Fibroblast of villous mesenchyme (primary cell): ENCODE data around the gene ENO4. TPM values are rescaled to one million over a fixed set of nuclear protein-coding genes. Genes with fewer than 3 reads are reported as not detected.

Experiments used
- DNase-seq: peaks from one replicate; pipeline ENCODE4 v3.0.0-alpha.2; 2010; ENCODE audit warnings: low read depth
- H3K4me3 ChIP-seq: 2 replicates; pipeline ENCODE4 v1.5.1; 2011; ENCODE audit warnings: low read depth, mild to moderate bottlenecking, low read length
- total RNA-seq: library from RNA; depleted of rRNA; stranded (reverse); fragments of >200 nt; gene quantifications from 2 replicates; pipeline ENCODE4 v1.2.3, GENCODE V29; 2012
- TF ChIP-seq, protein P1 (sequence below): IDR thresholded peaks from 2 replicates; pipeline ENCODE4 v1.5.1; 2012; ENCODE audit warnings: low read depth, mild to moderate bottlenecking, low read length; ENCODE audit not compliant: insufficient read depth

Gene ENO4
- total RNA-seq, result under 0.01 TPM in 1 of 2 replicates, not detected in the other

GRCh38 chr10:116849248-116850057 lies at the start of gene ENO4:
ENO4 (plus strand) TSS chr10:116849499; CDS start chr10:116849567, 68 bp downstream.
- H3K4me3 ChIP-seq, result peak within 1 kb of the TSS; percentile 76
- TF ChIP-seq, protein P1, sequence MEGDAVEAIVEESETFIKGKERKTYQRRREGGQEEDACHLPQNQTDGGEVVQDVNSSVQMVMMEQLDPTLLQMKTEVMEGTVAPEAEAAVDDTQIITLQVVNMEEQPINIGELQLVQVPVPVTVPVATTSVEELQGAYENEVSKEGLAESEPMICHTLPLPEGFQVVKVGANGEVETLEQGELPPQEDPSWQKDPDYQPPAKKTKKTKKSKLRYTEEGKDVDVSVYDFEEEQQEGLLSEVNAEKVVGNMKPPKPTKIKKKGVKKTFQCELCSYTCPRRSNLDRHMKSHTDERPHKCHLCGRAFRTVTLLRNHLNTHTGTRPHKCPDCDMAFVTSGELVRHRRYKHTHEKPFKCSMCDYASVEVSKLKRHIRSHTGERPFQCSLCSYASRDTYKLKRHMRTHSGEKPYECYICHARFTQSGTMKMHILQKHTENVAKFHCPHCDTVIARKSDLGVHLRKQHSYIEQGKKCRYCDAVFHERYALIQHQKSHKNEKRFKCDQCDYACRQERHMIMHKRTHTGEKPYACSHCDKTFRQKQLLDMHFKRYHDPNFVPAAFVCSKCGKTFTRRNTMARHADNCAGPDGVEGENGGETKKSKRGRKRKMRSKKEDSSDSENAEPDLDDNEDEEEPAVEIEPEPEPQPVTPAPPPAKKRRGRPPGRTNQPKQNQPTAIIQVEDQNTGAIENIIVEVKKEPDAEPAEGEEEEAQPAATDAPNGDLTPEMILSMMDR, result no peak
- peak; percentile 82 for DNase-seq

DNA sequence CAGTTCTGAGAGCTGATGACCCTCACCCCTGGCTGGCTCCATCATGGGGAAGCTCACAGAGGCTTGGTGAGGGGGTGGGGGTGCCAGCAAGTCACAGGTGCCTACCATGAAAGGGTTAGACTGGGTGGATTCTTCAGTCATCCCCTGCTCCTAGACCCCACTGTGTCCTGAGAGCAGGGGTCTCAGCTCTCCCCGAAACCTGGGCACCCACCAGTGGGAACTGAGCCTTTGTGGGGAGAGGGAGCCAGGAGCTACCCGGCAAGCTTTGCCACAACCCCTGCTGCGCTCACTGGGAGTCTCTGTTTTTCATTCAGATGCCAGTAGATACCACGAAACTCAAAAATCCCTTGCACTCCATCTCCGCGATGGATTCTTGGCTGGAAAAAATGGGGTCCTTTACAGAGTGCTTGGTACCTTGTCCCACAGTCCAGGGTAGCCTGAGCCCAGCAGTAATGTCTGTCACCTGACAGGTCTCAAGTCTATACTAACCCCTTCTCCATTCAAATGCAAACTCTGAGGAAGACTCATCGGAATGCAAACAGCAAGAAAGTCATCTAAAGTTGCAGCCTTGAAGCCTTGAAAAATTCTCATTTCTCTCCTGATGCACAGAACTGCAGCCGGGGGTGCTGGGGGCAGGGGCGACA lies 48.9 kb upstream of the ENO4 start:
- DNase-seq, result no peak
- TF ChIP-seq, protein P1, result no peak
- no peak overlapping the region for H3K4me3 ChIP-seq

- TF ChIP-seq, protein P1, result no peak
- H3K4me3 ChIP-seq, result no peak overlapping the region
- DNase-seq, result no peak
These were observed 47.6 kb upstream of the ENO4 start for GRCh38 chr10:116801658-116802057.

- H3K4me3 ChIP-seq, result no peak overlapping the region
- no peak for DNase-seq
- TF ChIP-seq, protein P1, result no peak
These were observed 46.8 kb upstream of the ENO4 start for GRCh38 chr10:116802474-116802873.

GRCh38 chr10:116802876-116803275 lies 46.4 kb upstream of the ENO4 start:
- no peak for DNase-seq
- TF ChIP-seq, protein P1, result no peak
- no peak overlapping the region for H3K4me3 ChIP-seq

DNA sequence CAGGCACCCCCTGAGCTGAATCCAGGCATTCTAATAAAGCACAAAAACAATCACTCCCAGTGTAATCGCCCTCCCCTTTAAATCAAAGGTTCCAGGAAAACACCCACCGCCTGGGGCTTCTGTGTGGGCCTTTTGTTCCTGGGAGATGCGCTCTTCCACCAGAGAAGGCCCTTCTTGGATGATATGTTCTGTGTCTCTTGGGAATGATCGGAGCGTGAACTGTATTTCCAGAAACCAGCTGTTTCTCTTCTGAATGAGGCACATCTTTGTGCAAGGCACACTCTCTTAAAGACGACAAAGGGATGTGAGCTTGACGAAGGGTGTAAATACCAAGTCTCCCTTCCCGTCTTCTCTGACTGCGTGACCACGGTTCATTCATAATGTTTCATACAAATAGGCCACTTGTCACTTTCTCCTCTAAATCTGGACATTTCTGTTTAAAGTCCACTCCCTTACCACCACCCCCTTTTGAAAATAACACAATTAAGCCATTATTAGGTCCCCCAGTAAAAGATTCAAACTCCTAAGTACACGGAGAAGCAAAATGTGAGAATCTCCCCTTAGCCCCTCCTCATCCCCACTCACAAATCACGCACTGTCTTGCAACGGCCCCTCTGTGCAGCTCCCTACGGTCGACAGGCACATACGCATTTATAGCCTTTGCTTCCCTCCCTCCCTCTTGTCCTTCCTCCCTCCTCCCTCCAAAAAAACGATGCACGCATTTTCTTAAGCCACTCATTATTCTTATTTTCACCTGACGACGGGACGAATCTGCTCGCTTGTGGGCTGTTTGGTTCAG lies 45.6 kb upstream of the ENO4 start:
- TF ChIP-seq, protein P1, result no peak
- no peak overlapping the region for H3K4me3 ChIP-seq
- DNase-seq, result no peak
